CD14-positive monocyte (primary cell): ENCODE data around the gene HNRNPUL1. TPM values are rescaled to one million over a fixed set of nuclear protein-coding genes. Genes with fewer than 3 reads are reported as not detected.

Source experiments
- DNase-seq, 3 donors: peaks; one replicate each; pipeline ENCODE4 v3.0.0-alpha.2; 2011 to 2022
- H2AFZ ChIP-seq: 2 replicates; pipeline ENCODE4 v1.6.0; 2012; ENCODE audit warnings: mild to moderate bottlenecking, low read depth, low read length, inconsistent platforms; ENCODE audit not compliant: insufficient read depth, poor library complexity, severe bottlenecking
- H3K27ac ChIP-seq, 2 donors: 1 replicate in 1 of 2; 2 replicates in 1 of 2; pipeline ENCODE4 v1.5.1; 2012 to 2013; ENCODE audit warnings: low read length in 2 of 2, control low read depth in 1 of 2, inconsistent platforms in 1 of 2, low read depth in 1 of 2, mild to moderate bottlenecking in 1 of 2
- H3K27me3 ChIP-seq, 2 donors: one replicate each; pipeline versions ENCODE4 v1.6.0 to v1.6.1; 2011 to 2013; ENCODE audit warnings: low read length in 2 of 2; ENCODE audit not compliant: control insufficient read depth in 2 of 2, insufficient read depth in 2 of 2
- H3K36me3 ChIP-seq, 2 donors: replicated peaks in 1 of 2; 1 replicate in 1 of 2; 2 replicates in 1 of 2; pipeline versions ENCODE4 v1.5.1 to v1.6.1; 2012 to 2013; ENCODE audit warnings: low read length in 2 of 2, control low read depth in 1 of 2, inconsistent platforms in 1 of 2, mild to moderate bottlenecking in 1 of 2; ENCODE audit not compliant: insufficient read depth in 2 of 2, control insufficient read depth in 1 of 2
- H3K4me1 ChIP-seq, 2 donors: 1 replicate in 1 of 2; 2 replicates in 1 of 2; pipeline versions ENCODE4 v1.5.1 to v1.6.1; 2012 to 2013; ENCODE audit warnings: low read length in 2 of 2, control low read depth in 1 of 2, inconsistent platforms in 1 of 2, mild to moderate bottlenecking in 1 of 2, moderate library complexity in 1 of 2; ENCODE audit not compliant: insufficient read depth in 2 of 2, control insufficient read depth in 1 of 2
- H3K4me2 ChIP-seq: replicated peaks from 2 replicates; pipeline ENCODE3; 2012; ENCODE audit warnings: low read length, moderate library complexity, mild to moderate bottlenecking; ENCODE audit not compliant: poor library complexity, severe bottlenecking; ENCODE audit errors: extremely low read depth
- H3K4me3 ChIP-seq, 3 experiments: fragments of 200-600 bp in 1 of 3; sonication (generic) in 1 of 3; replicated peaks in 1 of 3; 1 replicate in 2 of 3; 2 replicates in 1 of 3; pipeline ENCODE4 v1.5.1; 2011 to 2013; ENCODE audit warnings: low read length in 3 of 3, mild to moderate bottlenecking in 3 of 3, control low read depth in 2 of 3, low read depth in 2 of 3, inconsistent platforms in 1 of 3, moderate library complexity in 1 of 3
- H3K79me2 ChIP-seq: 2 replicates; pipeline ENCODE4 v1.6.0; 2012; ENCODE audit warnings: mild to moderate bottlenecking, control low read depth, inconsistent platforms, low read length, moderate library complexity; ENCODE audit not compliant: insufficient read depth
- H3K9ac ChIP-seq: 2 replicates; pipeline ENCODE4 v1.6.0; 2017; ENCODE audit warnings: low read length, mild to moderate bottlenecking; ENCODE audit not compliant: insufficient read depth, poor library complexity, severe bottlenecking
- H3K9me3 ChIP-seq, 2 donors: replicated peaks in 1 of 2; 1 replicate in 1 of 2; 2 replicates in 1 of 2; pipeline versions ENCODE4 v1.5.1 to v1.6.1; 2012 to 2013; ENCODE audit warnings: low read length in 2 of 2, control low read depth in 1 of 2; ENCODE audit not compliant: control insufficient read depth in 1 of 2, insufficient read depth in 1 of 2
- H4K20me1 ChIP-seq: 2 replicates; pipeline ENCODE4 v1.6.0; 2012; ENCODE audit warnings: mild to moderate bottlenecking, low read length, control low read depth, moderate library complexity; ENCODE audit not compliant: insufficient read depth
- H3K27ac Mint-ChIP-seq, 7 donors: one replicate each; pipeline ENCODE4 v1.8.0; 2020; ENCODE audit warnings: mild to moderate bottlenecking in 7 of 7, mixed read lengths in 7 of 7, moderate library complexity in 6 of 7, inconsistent platforms in 2 of 7
- H3K27me3 Mint-ChIP-seq, 3 donors: one replicate each; pipeline ENCODE4 v1.8.0; 2021 to 2022; ENCODE audit warnings: low read depth in 3 of 3, mild to moderate bottlenecking in 3 of 3, mixed read lengths in 3 of 3, moderate library complexity in 3 of 3, inconsistent platforms in 1 of 3
- H3K36me3 Mint-ChIP-seq, 2 donors: one replicate each; pipeline ENCODE4 v1.8.0; 2020; ENCODE audit warnings: mixed read lengths in 2 of 2, inconsistent platforms in 1 of 2, mild to moderate bottlenecking in 1 of 2
- H3K4me1 Mint-ChIP-seq: one replicate; pipeline ENCODE4 v1.8.0; 2020; ENCODE audit warnings: mild to moderate bottlenecking, mixed read lengths
- H3K4me3 Mint-ChIP-seq, 2 donors: one replicate each; pipeline ENCODE4 v1.8.0; 2020; ENCODE audit warnings: mild to moderate bottlenecking in 2 of 2, mixed read lengths in 2 of 2, moderate library complexity in 1 of 2
- H3K9me3 Mint-ChIP-seq, 7 donors: one replicate each; pipeline ENCODE4 v1.8.0; 2020 to 2022; ENCODE audit warnings: mixed read lengths in 7 of 7, mild to moderate bottlenecking in 6 of 7, moderate library complexity in 6 of 7, inconsistent platforms in 2 of 7
- CTCF ChIP-seq: fragments of 200-600 bp; IDR thresholded peaks from one replicate; pipeline ENCODE4 v1.8.0; 2022; ENCODE audit warnings: antibody characterized with exemption, mild to moderate bottlenecking
- WGBS: methylation state at CpG from one replicate; pipeline ENCODE4 v1.1.5; 2013; ENCODE audit warnings: missing lambda C conversion rate; ENCODE audit not compliant: insufficient coverage; 5-methylcytosine and 5-hydroxymethylcytosine counted together
- intact Hi-C, 2 donors: fragments of 100-400 bp; cut with micrococcal nuclease; formaldehyde crosslinking; loops; one replicate each; pipeline versions ENCODE4 v1.15.0 to v1.15.1; 2023
- polyA plus RNA-seq, 3 donors: library from polyadenylated mRNA; depleted of rRNA in 1 of 3; unstranded in 2 of 3; stranded (reverse) in 1 of 3; fragments of 300-500 nt in 2 of 3; fragments of >200 nt in 1 of 3; fragmentation: Illumina TruSeq in 2 of 3; gene quantifications; 1 replicate in 2 of 3; 2 replicates in 1 of 3; pipeline ENCODE4 v1.2.3, GENCODE V29; 2012 to 2021

HNRNPUL1 gene
- polyA plus RNA-seq, 3 donors, result 22.6 to 55.3 (median 30.3) TPM

GRCh38 chr19:41299755-41300089 lies 35.5 kb downstream of the HNRNPUL1 start:
- H3K4me3 ChIP-seq, result no peak overlapping the region
- H3K27me3 Mint-ChIP-seq, result no peaks in the 10 kb centered on the region
- peaks cover 63% of the 10 kb centered on the region for H3K79me2 ChIP-seq
- H3K4me1 Mint-ChIP-seq, result peaks cover 41% of the 10 kb centered on the region
- whole genome bisulfite sequencing, result 52% methylated on average over 4 of the region's 4 CpGs
- H3K4me2 ChIP-seq, result no peak overlapping the region
- peak overlapping the region; percentile 37 to 89 (median 74) for H3K27ac Mint-ChIP-seq
- H3K4me1 ChIP-seq, result peaks cover 12 to 24% of the 10 kb centered on the region in 2 donors
- peaks cover 95 to 98% of the 10 kb centered on the region in 2 donors for H3K36me3 ChIP-seq
- no peaks in the 10 kb centered on the region for H3K9me3 Mint-ChIP-seq
- peak overlapping the region in 1 of 2 donors; percentile 77 for H3K27ac ChIP-seq
- H3K4me3 Mint-ChIP-seq, result no peak overlapping the region
- no peak overlapping the region for H3K9ac ChIP-seq
- TF ChIP-seq CTCF, result no peak
- intact Hi-C loops, result loop anchor here in 1 of 2 donors (10.0 kb wide), 1 partner anchor 165 kb away; no protein-coding TSS in a partner anchor
- peaks cover 94% of the 10 kb centered on the region for H4K20me1 ChIP-seq
- H3K36me3 Mint-ChIP-seq, result peaks cover 88 to 99% of the 10 kb centered on the region in 2 donors
- H3K27me3 ChIP-seq, result no peaks in the 10 kb centered on the region
- no peak for DNase-seq
- H3K9me3 ChIP-seq, result no peaks in the 10 kb centered on the region
- H2AFZ ChIP-seq, result no peak overlapping the region

- Histone ChIP-seq H3K4me2 (no peak overlapping the region), H3K4me1 (peaks cover 12 to 27% of the 10 kb centered on the region in 2 donors), H3K27me3 (no peaks in the 10 kb centered on the region), H3K9ac (no peak overlapping the region), H3K79me2 (peaks cover 68% of the 10 kb centered on the region), H3K27ac (peak overlapping the region in 1 of 2 donors; percentile 44), H4K20me1 (peaks cover 92% of the 10 kb centered on the region), H2AFZ (no peak overlapping the region), H3K36me3 (peaks cover 95 to 98% of the 10 kb centered on the region in 2 donors), H3K9me3 (no peaks in the 10 kb centered on the region), H3K4me3 (no peak overlapping the region)
- H3K36me3 Mint-ChIP-seq, result peaks cover 88 to 99% of the 10 kb centered on the region in 2 donors
- H3K27ac Mint-ChIP-seq, result peak overlapping the region in 4 of 7 donors; percentile 64 to 81 (median 78)
- H3K4me3 Mint-ChIP-seq, result no peak overlapping the region
- intact Hi-C loops, result loop anchor here in 1 of 2 donors (10.0 kb wide), 1 partner anchor 166 kb away; no protein-coding TSS in a partner anchor
- no peaks in the 10 kb centered on the region for H3K9me3 Mint-ChIP-seq
- no peak for DNase-seq
- WGBS, result 80% methylated on average over 1 of the region's 6 CpGs
- H3K27me3 Mint-ChIP-seq, result no peaks in the 10 kb centered on the region
- peaks cover 44% of the 10 kb centered on the region for H3K4me1 Mint-ChIP-seq
- TF ChIP-seq CTCF, result no peak
Measured at GRCh38 chr19:41300555-41300954, 36.4 kb downstream of the HNRNPUL1 start.
